HL-60 (cell line): ENCODE data around the gene IHH.

ENCODE experiments used
- GABPA ChIP-seq: IDR thresholded peaks from 2 replicates; pipeline ENCODE4 v1.6.1; 2012; ENCODE audit warnings: low read depth
- POLR2AphosphoS5 ChIP-seq: IDR thresholded peaks from 2 replicates; pipeline ENCODE4 v1.6.1; 2012; ENCODE audit warnings: low read depth
- TF ChIP-seq, protein P1 (sequence below): IDR thresholded peaks from one replicate; pipeline ENCODE4 v1.5.1; 2011; ENCODE audit warnings: low read length, control low read depth, inconsistent platforms; ENCODE audit not compliant: insufficient read depth
- TF ChIP-seq, protein P2 (sequence below): IDR thresholded peaks from 2 replicates; pipeline ENCODE4 v1.6.1; 2012; ENCODE audit warnings: low read depth; ENCODE audit not compliant: insufficient replicate concordance

DNA sequence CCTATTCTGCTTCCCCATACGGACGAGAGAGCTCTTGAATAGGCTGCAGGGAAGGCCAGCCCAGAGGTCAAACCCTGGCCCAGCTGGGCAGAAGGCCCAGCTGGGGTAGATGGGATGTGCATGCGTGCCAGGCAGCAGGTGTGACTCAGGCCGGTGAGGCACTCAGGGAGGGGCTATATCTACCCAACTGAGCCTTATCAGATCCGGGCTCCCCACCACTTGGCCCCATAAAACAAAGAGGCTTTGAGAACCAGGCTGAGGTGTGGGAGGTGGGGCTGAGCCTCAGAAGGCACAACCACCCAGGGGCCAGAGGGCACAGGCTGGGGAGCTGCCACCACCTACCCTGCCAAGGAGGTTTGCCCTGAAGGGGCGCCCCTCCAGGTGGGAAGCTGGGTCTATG, 11.4 kb downstream of the IHH start:
- TF ChIP-seq, protein P1, sequence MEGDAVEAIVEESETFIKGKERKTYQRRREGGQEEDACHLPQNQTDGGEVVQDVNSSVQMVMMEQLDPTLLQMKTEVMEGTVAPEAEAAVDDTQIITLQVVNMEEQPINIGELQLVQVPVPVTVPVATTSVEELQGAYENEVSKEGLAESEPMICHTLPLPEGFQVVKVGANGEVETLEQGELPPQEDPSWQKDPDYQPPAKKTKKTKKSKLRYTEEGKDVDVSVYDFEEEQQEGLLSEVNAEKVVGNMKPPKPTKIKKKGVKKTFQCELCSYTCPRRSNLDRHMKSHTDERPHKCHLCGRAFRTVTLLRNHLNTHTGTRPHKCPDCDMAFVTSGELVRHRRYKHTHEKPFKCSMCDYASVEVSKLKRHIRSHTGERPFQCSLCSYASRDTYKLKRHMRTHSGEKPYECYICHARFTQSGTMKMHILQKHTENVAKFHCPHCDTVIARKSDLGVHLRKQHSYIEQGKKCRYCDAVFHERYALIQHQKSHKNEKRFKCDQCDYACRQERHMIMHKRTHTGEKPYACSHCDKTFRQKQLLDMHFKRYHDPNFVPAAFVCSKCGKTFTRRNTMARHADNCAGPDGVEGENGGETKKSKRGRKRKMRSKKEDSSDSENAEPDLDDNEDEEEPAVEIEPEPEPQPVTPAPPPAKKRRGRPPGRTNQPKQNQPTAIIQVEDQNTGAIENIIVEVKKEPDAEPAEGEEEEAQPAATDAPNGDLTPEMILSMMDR: no peak
- TF ChIP-seq POLR2AphosphoS5 (no peak), GABPA (no peak)
- TF ChIP-seq, protein P2, sequence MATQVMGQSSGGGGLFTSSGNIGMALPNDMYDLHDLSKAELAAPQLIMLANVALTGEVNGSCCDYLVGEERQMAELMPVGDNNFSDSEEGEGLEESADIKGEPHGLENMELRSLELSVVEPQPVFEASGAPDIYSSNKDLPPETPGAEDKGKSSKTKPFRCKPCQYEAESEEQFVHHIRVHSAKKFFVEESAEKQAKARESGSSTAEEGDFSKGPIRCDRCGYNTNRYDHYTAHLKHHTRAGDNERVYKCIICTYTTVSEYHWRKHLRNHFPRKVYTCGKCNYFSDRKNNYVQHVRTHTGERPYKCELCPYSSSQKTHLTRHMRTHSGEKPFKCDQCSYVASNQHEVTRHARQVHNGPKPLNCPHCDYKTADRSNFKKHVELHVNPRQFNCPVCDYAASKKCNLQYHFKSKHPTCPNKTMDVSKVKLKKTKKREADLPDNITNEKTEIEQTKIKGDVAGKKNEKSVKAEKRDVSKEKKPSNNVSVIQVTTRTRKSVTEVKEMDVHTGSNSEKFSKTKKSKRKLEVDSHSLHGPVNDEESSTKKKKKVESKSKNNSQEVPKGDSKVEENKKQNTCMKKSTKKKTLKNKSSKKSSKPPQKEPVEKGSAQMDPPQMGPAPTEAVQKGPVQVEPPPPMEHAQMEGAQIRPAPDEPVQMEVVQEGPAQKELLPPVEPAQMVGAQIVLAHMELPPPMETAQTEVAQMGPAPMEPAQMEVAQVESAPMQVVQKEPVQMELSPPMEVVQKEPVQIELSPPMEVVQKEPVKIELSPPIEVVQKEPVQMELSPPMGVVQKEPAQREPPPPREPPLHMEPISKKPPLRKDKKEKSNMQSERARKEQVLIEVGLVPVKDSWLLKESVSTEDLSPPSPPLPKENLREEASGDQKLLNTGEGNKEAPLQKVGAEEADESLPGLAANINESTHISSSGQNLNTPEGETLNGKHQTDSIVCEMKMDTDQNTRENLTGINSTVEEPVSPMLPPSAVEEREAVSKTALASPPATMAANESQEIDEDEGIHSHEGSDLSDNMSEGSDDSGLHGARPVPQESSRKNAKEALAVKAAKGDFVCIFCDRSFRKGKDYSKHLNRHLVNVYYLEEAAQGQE: no peak
